ENCODE results near the gene CACNA1G. TPM values are rescaled to one million over a fixed set of nuclear protein-coding genes. Genes with fewer than 3 reads are reported as not detected.

CACNA1G gene
- total and polyA plus RNA-seq, 9 of the 15 experiments (the other 6 are each of a cell fraction or from before 2014, with no cell fraction given) = 0.01 TPM; not detected in 8

DNA sequence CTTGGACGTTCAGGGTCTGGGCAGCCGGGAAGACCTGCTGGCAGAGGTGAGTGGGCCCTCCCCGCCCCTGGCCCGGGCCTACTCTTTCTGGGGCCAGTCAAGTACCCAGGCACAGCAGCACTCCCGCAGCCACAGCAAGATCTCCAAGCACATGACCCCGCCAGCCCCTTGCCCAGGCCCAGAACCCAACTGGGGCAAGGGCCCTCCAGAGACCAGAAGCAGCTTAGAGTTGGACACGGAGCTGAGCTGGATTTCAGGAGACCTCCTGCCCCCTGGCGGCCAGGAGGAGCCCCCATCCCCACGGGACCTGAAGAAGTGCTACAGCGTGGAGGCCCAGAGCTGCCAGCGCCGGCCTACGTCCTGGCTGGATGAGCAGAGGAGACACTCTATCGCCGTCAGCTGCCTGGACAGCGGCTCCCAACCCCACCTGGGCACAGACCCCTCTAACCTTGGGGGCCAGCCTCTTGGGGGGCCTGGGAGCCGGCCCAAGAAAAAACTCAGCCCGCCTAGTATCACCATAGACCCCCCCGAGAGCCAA, 65.6 kb downstream of the CACNA1G start (continued):
- TF ChIP-seq, protein P1, sequence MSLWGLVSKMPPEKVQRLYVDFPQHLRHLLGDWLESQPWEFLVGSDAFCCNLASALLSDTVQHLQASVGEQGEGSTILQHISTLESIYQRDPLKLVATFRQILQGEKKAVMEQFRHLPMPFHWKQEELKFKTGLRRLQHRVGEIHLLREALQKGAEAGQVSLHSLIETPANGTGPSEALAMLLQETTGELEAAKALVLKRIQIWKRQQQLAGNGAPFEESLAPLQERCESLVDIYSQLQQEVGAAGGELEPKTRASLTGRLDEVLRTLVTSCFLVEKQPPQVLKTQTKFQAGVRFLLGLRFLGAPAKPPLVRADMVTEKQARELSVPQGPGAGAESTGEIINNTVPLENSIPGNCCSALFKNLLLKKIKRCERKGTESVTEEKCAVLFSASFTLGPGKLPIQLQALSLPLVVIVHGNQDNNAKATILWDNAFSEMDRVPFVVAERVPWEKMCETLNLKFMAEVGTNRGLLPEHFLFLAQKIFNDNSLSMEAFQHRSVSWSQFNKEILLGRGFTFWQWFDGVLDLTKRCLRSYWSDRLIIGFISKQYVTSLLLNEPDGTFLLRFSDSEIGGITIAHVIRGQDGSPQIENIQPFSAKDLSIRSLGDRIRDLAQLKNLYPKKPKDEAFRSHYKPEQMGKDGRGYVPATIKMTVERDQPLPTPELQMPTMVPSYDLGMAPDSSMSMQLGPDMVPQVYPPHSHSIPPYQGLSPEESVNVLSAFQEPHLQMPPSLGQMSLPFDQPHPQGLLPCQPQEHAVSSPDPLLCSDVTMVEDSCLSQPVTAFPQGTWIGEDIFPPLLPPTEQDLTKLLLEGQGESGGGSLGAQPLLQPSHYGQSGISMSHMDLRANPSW (CRISPR knock-in tag; IDR thresholded peaks at IDR 0.05) = no peak
- TF ChIP-seq RBM14 (IDR thresholded peaks at IDR 0.05; ENCODE audit: borderline replicate concordance, insufficient read depth, low read depth, low read length) (no peak), ZFX (CRISPR knock-in tag; IDR thresholded peaks at IDR 0.05) (peak; percentile 78), ZNF561 (CRISPR knock-in tag; conservative IDR thresholded peaks at IDR 0.05) (no peak), FOS (IDR thresholded peaks at IDR 0.05; ENCODE audit: extremely low read depth, insufficient read length) (no peak), PML (IDR thresholded peaks at IDR 0.05; ENCODE audit: low read length) (no peak), RB1 (IDR thresholded peaks at IDR 0.05; ENCODE audit: low read depth) (peak; percentile 63), MAFG (tag; conservative IDR thresholded peaks at IDR 0.05) (no peak), ZNF3 (CRISPR knock-in tag; IDR thresholded peaks at IDR 0.05) (no peak), PHF20 (IDR thresholded peaks at IDR 0.05; ENCODE audit: partially characterized antibody) (peak; percentile 57), MBD2 (IDR thresholded peaks at IDR 0.05; ENCODE audit: borderline replicate concordance, low read depth) (no peak), PYGO2 (tag; IDR thresholded peaks at IDR 0.05) (no peak), C11orf30 (IDR thresholded peaks at IDR 0.05; ENCODE audit: low read depth) (no peak), ZBTB17 (CRISPR knock-in tag; IDR thresholded peaks at IDR 0.05) (no peak), SMAD1 (IDR thresholded peaks at IDR 0.05; ENCODE audit: low read depth, low read length, partially characterized antibody) (no peak), NCOA2 (IDR thresholded peaks at IDR 0.05; ENCODE audit: partially characterized antibody in 2 of 2) (no peak)
- TF ChIP-seq, protein P2, sequence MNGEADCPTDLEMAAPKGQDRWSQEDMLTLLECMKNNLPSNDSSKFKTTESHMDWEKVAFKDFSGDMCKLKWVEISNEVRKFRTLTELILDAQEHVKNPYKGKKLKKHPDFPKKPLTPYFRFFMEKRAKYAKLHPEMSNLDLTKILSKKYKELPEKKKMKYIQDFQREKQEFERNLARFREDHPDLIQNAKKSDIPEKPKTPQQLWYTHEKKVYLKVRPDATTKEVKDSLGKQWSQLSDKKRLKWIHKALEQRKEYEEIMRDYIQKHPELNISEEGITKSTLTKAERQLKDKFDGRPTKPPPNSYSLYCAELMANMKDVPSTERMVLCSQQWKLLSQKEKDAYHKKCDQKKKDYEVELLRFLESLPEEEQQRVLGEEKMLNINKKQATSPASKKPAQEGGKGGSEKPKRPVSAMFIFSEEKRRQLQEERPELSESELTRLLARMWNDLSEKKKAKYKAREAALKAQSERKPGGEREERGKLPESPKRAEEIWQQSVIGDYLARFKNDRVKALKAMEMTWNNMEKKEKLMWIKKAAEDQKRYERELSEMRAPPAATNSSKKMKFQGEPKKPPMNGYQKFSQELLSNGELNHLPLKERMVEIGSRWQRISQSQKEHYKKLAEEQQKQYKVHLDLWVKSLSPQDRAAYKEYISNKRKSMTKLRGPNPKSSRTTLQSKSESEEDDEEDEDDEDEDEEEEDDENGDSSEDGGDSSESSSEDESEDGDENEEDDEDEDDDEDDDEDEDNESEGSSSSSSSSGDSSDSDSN (IDR thresholded peaks at IDR 0.05; ENCODE audit: borderline replicate concordance in 1 of 2, low read depth in 2 of 2, low read length in 2 of 2) = 0 out of 4 replicates have a peak, but pooled peaks of 1 of the 2 experiments have one; percentile 22
- TF ChIP-seq, protein P3, sequence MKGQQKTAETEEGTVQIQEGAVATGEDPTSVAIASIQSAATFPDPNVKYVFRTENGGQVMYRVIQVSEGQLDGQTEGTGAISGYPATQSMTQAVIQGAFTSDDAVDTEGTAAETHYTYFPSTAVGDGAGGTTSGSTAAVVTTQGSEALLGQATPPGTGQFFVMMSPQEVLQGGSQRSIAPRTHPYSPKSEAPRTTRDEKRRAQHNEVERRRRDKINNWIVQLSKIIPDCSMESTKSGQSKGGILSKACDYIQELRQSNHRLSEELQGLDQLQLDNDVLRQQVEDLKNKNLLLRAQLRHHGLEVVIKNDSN (CRISPR knock-in tag; IDR thresholded peaks at IDR 0.05) = no peak; the same call in 1 of the 2 replicates
